Cardiac muscle cell (in vitro differentiated cells and primary cell): ENCODE results near the gene TGFBR2. TPM values are rescaled to one million over a fixed set of nuclear protein-coding genes. Genes with fewer than 3 reads are reported as not detected.

Experiments used
- DNase-seq, 2 donors: peaks; one replicate each; pipeline versions ENCODE4 v3.0.0 to v3.0.0-alpha.2; 2010 to 2017; ENCODE audit warnings: low read depth in 1 of 2, low spot score in 1 of 2
- H3K27ac ChIP-seq: fragments of 200-600 bp; sonication (generic); 2 replicates; pipeline ENCODE4 v1.5.1; 2016
- H3K27me3 ChIP-seq: fragments of 200-600 bp; sonication (generic); 2 replicates; pipeline ENCODE4 v1.6.0; 2016; ENCODE audit warnings: control low read depth
- H3K36me3 ChIP-seq: fragments of 200-600 bp; sonication (generic); 2 replicates; pipeline ENCODE4 v1.5.1; 2016; ENCODE audit warnings: control low read depth
- H3K4me1 ChIP-seq: fragments of 200-600 bp; sonication (generic); 2 replicates; pipeline ENCODE4 v1.8.1; 2017; ENCODE audit warnings: low read depth, mild to moderate bottlenecking, mixed run types
- H3K4me3 ChIP-seq: fragments of 200-600 bp; sonication (generic); 2 replicates; pipeline ENCODE4 v1.5.1; 2016; ENCODE audit warnings: mild to moderate bottlenecking
- H3K9me3 ChIP-seq: fragments of 200-600 bp; sonication (generic); 2 replicates; pipeline ENCODE4 v1.5.1; 2017; ENCODE audit warnings: low read depth, mild to moderate bottlenecking, control low read depth
- polyA plus RNA-seq: library from polyadenylated mRNA; unstranded; fragments of >200 nt; fragmentation: Nextera tagmentation; extraction: Ambion mirVana; gene quantifications from 2 replicates; pipeline ENCODE4 v1.2.1, GENCODE V29; 2016
- total RNA-seq: library from RNA; depleted of rRNA; stranded (reverse); fragments of >200 nt; gene quantifications from 2 replicates; pipeline ENCODE4 v1.2.3, GENCODE V29; 2016
- TF ChIP-seq, protein P1 (sequence below): IDR thresholded peaks from 2 replicates; pipeline ENCODE4 v1.5.1; 2012; ENCODE audit warnings: low read depth, mild to moderate bottlenecking, low read length

TGFBR2 gene
- total and polyA plus RNA-seq, 2 experiments from 2014 or later: 7.0 to 11.2 TPM

DNA sequence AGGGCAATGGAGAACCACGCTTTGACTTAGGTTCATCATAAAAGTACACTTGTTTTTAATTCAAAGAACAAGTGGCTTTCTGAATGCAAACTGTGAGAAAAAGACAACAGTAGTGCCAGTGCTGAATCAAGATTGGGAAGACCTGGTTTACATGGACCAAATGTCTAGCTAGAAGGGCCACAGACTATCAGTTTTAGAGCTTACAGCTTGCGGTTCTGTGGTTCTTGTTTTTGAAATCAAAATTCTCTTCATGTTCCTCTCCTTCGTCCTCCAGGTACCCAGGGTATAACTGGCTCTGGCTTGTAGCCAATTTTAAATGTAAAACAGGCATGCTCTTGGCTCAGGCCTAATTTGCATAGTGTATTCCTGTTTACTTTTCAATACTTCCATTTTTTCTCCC lies 124.6 kb downstream of the TGFBR2 start:
- DNase-seq: no peak
- Histone ChIP-seq H3K9me3 (no peaks in the 10 kb centered on the region), H3K27me3 (no peaks in the 10 kb centered on the region), H3K4me1 (peaks cover 25% of the 10 kb centered on the region), H3K4me3 (no peak overlapping the region), H3K27ac (no peak overlapping the region), H3K36me3 (no peaks in the 10 kb centered on the region)
- TF ChIP-seq, protein P1, sequence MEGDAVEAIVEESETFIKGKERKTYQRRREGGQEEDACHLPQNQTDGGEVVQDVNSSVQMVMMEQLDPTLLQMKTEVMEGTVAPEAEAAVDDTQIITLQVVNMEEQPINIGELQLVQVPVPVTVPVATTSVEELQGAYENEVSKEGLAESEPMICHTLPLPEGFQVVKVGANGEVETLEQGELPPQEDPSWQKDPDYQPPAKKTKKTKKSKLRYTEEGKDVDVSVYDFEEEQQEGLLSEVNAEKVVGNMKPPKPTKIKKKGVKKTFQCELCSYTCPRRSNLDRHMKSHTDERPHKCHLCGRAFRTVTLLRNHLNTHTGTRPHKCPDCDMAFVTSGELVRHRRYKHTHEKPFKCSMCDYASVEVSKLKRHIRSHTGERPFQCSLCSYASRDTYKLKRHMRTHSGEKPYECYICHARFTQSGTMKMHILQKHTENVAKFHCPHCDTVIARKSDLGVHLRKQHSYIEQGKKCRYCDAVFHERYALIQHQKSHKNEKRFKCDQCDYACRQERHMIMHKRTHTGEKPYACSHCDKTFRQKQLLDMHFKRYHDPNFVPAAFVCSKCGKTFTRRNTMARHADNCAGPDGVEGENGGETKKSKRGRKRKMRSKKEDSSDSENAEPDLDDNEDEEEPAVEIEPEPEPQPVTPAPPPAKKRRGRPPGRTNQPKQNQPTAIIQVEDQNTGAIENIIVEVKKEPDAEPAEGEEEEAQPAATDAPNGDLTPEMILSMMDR: no peak

DNA sequence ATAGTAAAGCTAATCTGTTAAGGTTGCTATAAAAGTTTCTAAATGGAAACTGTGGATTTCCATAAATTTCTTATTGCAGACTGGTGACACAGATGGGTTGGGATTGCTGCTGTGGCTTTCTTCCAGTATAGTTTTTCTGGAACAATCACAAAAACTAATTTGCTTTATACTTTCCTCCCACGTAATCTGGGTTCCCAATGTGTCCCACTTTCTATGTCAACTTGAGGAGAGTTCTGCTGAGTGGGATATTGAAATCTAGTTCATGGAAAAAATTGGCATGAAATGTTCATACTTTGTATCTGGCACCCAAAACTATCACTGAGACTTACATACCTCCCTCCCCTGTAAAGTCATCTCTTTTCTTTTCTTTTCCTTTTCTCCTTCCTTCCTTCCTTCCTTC lies 126.8 kb downstream of the TGFBR2 start:
- Histone ChIP-seq H3K27me3 (no peaks in the 10 kb centered on the region), H3K4me1 (peaks cover 25% of the 10 kb centered on the region), H3K4me3 (no peak overlapping the region), H3K36me3 (no peaks in the 10 kb centered on the region), H3K27ac (no peak overlapping the region), H3K9me3 (no peaks in the 10 kb centered on the region)
- TF ChIP-seq, protein P1: no peak
- DNase-seq: no peak

DNA sequence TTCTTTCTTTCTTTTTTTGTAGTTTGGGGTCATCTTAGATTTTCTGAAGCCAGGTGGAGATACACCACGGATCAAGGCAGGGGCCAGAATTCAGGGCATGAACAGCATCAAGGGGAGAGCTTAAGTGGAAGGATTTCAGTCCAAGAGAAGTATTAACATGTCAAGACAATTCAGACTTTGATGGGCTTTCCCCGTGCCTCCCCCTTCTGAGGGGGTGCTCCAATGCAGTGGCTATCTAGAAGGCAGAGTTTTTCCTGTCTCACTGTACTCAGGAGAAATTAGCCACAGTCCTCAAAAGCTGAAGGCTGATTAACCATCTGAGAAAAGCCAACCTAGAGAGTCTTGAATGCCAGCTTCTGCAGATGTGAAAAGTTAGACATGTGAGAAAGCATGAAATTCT lies 127.3 kb downstream of the TGFBR2 start:
- Histone ChIP-seq H3K9me3 (no peaks in the 10 kb centered on the region), H3K27ac (no peak overlapping the region), H3K36me3 (no peaks in the 10 kb centered on the region), H3K4me3 (no peak overlapping the region), H3K4me1 (peaks cover 25% of the 10 kb centered on the region), H3K27me3 (no peaks in the 10 kb centered on the region)
- TF ChIP-seq, protein P1: no peak
- DNase-seq: no peak

DNA sequence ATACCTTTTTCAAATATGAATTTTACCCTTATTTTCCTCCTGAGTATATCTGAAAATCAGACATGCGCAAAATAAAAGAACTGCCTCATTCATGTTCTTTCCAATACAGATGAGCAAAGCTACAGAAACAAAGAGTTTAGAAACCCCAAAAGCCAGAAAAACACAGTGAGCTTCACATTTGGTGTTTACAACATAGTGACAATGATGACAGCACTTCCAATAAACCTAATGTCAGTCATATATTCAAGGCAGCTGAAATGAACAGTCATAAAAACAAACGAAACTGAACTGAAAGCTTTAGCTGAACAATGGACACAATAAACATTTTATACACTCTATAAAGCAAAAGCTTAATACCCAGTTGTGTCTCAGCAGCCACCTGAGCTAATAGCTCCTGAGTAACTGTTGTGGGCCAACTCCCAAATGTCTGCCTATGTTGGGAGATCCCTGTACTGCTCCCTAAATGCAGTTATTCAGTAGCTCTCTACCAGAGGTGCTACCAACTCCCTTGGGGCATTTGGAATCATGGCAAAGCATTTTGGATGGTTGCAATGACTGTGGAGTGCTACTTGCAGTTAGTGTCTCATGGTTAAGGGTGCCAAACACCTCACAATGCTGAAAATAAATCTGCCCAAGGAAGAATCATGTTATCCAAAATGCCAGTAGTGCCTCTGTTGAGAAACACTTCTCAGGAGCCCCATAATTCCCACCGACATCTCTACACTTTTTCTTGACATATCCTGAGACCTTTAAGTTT lies 131.5 kb downstream of the TGFBR2 start:
- H3K27me3 ChIP-seq: no peaks in the 10 kb centered on the region
- H3K36me3 ChIP-seq: no peaks in the 10 kb centered on the region
- no peak for DNase-seq
- TF ChIP-seq, protein P1: no peak
- no peak overlapping the region for H3K27ac ChIP-seq
- peaks cover 16% of the 10 kb centered on the region for H3K4me1 ChIP-seq
- H3K9me3 ChIP-seq: no peaks in the 10 kb centered on the region
- no peak overlapping the region for H3K4me3 ChIP-seq

DNA sequence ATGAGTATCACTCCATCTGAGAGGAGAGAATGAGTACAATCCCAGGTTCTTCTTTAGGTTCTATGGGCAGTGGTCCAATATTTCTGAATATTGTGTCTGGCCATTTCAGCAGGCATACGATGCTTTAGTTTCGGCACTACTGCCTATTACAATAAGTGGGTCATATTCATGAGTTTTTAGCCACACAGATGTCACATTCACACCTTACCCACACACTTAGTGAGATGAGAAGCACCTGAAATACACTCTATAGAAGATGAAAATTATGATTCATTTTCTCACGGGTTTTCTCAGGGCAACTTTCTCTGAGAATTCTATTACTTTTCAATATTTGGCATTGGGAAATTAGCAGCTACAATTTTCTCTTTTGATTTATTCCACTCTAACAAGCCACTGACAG lies 132.2 kb downstream of the TGFBR2 start:
- TF ChIP-seq, protein P1: no peak
- Histone ChIP-seq H3K36me3 (no peaks in the 10 kb centered on the region), H3K27me3 (no peaks in the 10 kb centered on the region), H3K4me1 (peaks cover 20% of the 10 kb centered on the region), H3K4me3 (no peak overlapping the region), H3K9me3 (no peaks in the 10 kb centered on the region), H3K27ac (no peak overlapping the region)
- DNase-seq: no peak
